GM10266 (cell line): ENCODE data around the gene APOBR.
"Not testable (repeated sequence)": the region's sequence is repeated elsewhere in the genome, so short reads cannot be mapped to it uniquely, and the experiment has no call there.

ENCODE experiments used
- DNase-seq: peaks from one replicate; pipeline ENCODE4 v3.0.0; 2012; ENCODE audit errors: extremely low spot score
- TF ChIP-seq, protein P1 (sequence below): IDR thresholded peaks from 2 replicates; pipeline ENCODE4 v1.5.1; 2012; ENCODE audit warnings: mild to moderate bottlenecking, low read depth; ENCODE audit not compliant: control insufficient read depth, insufficient read depth; ENCODE audit errors: missing control alignments

The APOBR gene

GRCh38 chr16:28482026-28482425, 12.4 kb upstream of the APOBR start:
- TF ChIP-seq, protein P1, sequence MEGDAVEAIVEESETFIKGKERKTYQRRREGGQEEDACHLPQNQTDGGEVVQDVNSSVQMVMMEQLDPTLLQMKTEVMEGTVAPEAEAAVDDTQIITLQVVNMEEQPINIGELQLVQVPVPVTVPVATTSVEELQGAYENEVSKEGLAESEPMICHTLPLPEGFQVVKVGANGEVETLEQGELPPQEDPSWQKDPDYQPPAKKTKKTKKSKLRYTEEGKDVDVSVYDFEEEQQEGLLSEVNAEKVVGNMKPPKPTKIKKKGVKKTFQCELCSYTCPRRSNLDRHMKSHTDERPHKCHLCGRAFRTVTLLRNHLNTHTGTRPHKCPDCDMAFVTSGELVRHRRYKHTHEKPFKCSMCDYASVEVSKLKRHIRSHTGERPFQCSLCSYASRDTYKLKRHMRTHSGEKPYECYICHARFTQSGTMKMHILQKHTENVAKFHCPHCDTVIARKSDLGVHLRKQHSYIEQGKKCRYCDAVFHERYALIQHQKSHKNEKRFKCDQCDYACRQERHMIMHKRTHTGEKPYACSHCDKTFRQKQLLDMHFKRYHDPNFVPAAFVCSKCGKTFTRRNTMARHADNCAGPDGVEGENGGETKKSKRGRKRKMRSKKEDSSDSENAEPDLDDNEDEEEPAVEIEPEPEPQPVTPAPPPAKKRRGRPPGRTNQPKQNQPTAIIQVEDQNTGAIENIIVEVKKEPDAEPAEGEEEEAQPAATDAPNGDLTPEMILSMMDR = no peak
- DNase-seq = no peak

- not testable (repeated sequence) for DNase-seq
Measured at GRCh38 chr16:28483361-28483760, 11.1 kb upstream of the APOBR start.

- no peak for DNase-seq
- TF ChIP-seq, protein P1 = no peak
Measured at GRCh38 chr16:28486266-28486665, 8.2 kb upstream of the APOBR start.

GRCh38 chr16:28491230-28491969, 3.0 kb upstream of the APOBR start:
- TF ChIP-seq, protein P1 = peak; percentile 27
- DNase-seq = no peak

DNA sequence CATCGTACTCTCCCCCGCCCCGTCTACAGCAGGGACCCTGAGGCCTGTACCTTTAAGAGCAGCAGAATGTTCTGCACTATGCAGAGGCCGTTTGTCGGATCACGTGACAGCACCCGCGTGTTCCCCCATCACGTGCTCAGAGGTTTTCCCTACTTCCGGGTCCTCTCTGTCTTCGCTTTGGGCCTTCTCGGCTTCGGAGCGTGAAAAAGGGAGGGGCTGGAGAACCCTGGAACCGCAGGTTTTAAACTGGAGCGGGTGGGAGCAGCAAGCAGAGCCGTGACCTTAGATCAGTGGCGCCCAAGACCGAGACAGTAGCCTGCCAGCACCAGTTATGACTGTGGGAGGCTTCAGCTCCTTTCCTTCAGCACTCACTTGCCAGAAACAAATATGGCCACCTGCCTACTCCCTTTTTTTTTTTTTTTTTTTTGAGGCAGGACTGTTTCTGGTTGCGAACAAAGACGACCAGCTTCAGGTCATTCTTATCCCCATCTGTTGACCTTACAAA, 2.4 kb upstream of the APOBR start, which contains the start of gene CLN3:
TSS of gene CLN3 (minus strand) at position 105 of the 505 bp plus-strand sequence. CDS start 315 bp downstream, outside the sequence.
- TF ChIP-seq, protein P1 = no peak
- peak; percentile 86 for DNase-seq

- DNase-seq = no peak
- TF ChIP-seq, protein P1 = no peak
Measured at GRCh38 chr16:28492511-28492910, 1.9 kb upstream of the APOBR start.

- DNase-seq = no peak
- TF ChIP-seq, protein P1 = no peak
Measured at GRCh38 chr16:28495098-28495793, 803 bp downstream of the APOBR start.
